Endothelial cell of umbilical vein (primary cell): ENCODE results near the gene PKNOX2. TPM values are rescaled to one million over a fixed set of nuclear protein-coding genes. Genes with fewer than 3 reads are reported as not detected.

Experiments used
- BruUV-seq: library from RNA; stranded (reverse); fragments of 400-500 nt; replicated peaks from 2 replicates; lab custom pipeline; 2021; lab: Mats Ljungman, UMichigan
- CTCF ChIA-PET: fragments of 300-600, 350-600 bp; sonication (Branson Sonifier 250); formaldehyde crosslinking; loops from one replicate; lab custom pipeline; 2021; ENCODE audit warnings: antibody characterized with exemption, inconsistent platforms; lab: Charles Lee
- POLR2A ChIA-PET: fragments of 300-600, 350-600 bp; sonication (Branson Sonifier 250); formaldehyde crosslinking; loops from one replicate; lab custom pipeline; 2021; ENCODE audit warnings: antibody characterized with exemption, inconsistent platforms; lab: Charles Lee
- DNase-seq: peaks from one replicate; pipeline ENCODE4 v3.0.0-alpha.2; 2011; ENCODE audit warnings: low read depth, low spot score
- FAIRE-seq: peaks from 2 replicates; lab custom pipeline; 2011; peaks lifted over from hg19 to GRCh38; lab: Jason Lieb, UNC
- H2AFZ ChIP-seq: 2 replicates; pipeline ENCODE4 v1.6.0; 2012; ENCODE audit warnings: low read depth, low read length, control low read depth, inconsistent platforms
- H3K27ac ChIP-seq: 2 replicates; pipeline ENCODE4 v1.5.1; 2011; ENCODE audit warnings: low read depth, mild to moderate bottlenecking, control low read depth, low read length, moderate library complexity; ENCODE audit not compliant: insufficient read depth
- H3K27me3 ChIP-seq, 2 experiments: 2 replicates each; pipeline versions ENCODE4 v1.6.0 to v1.6.1; 2011; ENCODE audit warnings: low read length in 2 of 2, mixed read lengths in 1 of 2; ENCODE audit not compliant: control insufficient read depth in 2 of 2, insufficient read depth in 2 of 2
- H3K36me3 ChIP-seq, 2 experiments: 2 replicates in 1 of 2; 3 replicates in 1 of 2; pipeline ENCODE4 v1.5.1; 2011; ENCODE audit warnings: low read length in 2 of 2, mild to moderate bottlenecking in 1 of 2, moderate library complexity in 1 of 2; ENCODE audit not compliant: control insufficient read depth in 2 of 2, insufficient read depth in 2 of 2; ENCODE audit errors: extremely low read depth in 1 of 2
- H3K4me1 ChIP-seq: 3 replicates; pipeline ENCODE4 v1.5.1; 2011; ENCODE audit warnings: mild to moderate bottlenecking, low read length; ENCODE audit not compliant: control insufficient read depth, insufficient read depth; ENCODE audit errors: extremely low read depth
- H3K4me2 ChIP-seq: 2 replicates; pipeline ENCODE4 v1.6.1; 2011; ENCODE audit warnings: low read length, control low read depth, mixed read lengths; ENCODE audit not compliant: insufficient read depth
- H3K4me3 ChIP-seq, 3 experiments: fragments of 200-600 bp in 1 of 3; sonication (generic), shearing (Covaris generic) in 1 of 3; replicated peaks in 1 of 3; 2 replicates each; pipeline ENCODE4 v1.5.1; 2011 to 2016; ENCODE audit warnings: control low read depth in 3 of 3, low read length in 3 of 3, mild to moderate bottlenecking in 2 of 3, inconsistent platforms in 1 of 3, low read depth in 1 of 3, moderate library complexity in 1 of 3; ENCODE audit not compliant: insufficient read depth in 1 of 3
- H3K79me2 ChIP-seq: 2 replicates; pipeline ENCODE4 v1.6.0; 2012; ENCODE audit warnings: low read length, inconsistent platforms; ENCODE audit not compliant: control insufficient read depth, insufficient read depth
- H3K9ac ChIP-seq: replicated peaks from 2 replicates; pipeline ENCODE3; 2011; ENCODE audit warnings: low read length, control low read depth; ENCODE audit not compliant: insufficient read depth; ENCODE audit errors: extremely low read depth
- H3K9me1 ChIP-seq: replicated peaks from 3 replicates; pipeline ENCODE4 v1.6.0; 2011; ENCODE audit warnings: mild to moderate bottlenecking, low read length; ENCODE audit not compliant: control insufficient read depth, insufficient read depth; ENCODE audit errors: extremely low read depth
- H3K9me3 ChIP-seq: replicated peaks from 2 replicates; pipeline ENCODE4 v1.5.1; 2012; ENCODE audit warnings: low read length, inconsistent platforms; ENCODE audit not compliant: control insufficient read depth, insufficient read depth
- H4K20me1 ChIP-seq: replicated peaks from 2 replicates; pipeline ENCODE3; 2011; ENCODE audit warnings: mild to moderate bottlenecking, low read length; ENCODE audit not compliant: control insufficient read depth, insufficient read depth; ENCODE audit errors: extremely low read depth
- CTCF ChIP-seq, 2 donors: IDR thresholded peaks; 1 replicate in 1 of 2; 2 replicates in 1 of 2; pipeline ENCODE4 v1.5.1; 2011; ENCODE audit warnings: low read length in 2 of 2, mild to moderate bottlenecking in 2 of 2, moderate library complexity in 2 of 2, control low read depth in 1 of 2, inconsistent platforms in 1 of 2, low read depth in 1 of 2; ENCODE audit not compliant: insufficient read depth in 1 of 2; ENCODE audit errors: extremely low read depth in 1 of 2
- EZH2 ChIP-seq: IDR thresholded peaks from 2 replicates; pipeline ENCODE4 v1.6.1; 2012; ENCODE audit warnings: borderline replicate concordance, low read depth, mild to moderate bottlenecking, moderate library complexity, low read length, inconsistent platforms; ENCODE audit not compliant: severe bottlenecking
- FOS ChIP-seq: IDR thresholded peaks from 2 replicates; pipeline ENCODE4 v1.6.1; 2011; ENCODE audit warnings: mild to moderate bottlenecking, low read length, moderate library complexity, borderline replicate concordance; ENCODE audit not compliant: insufficient read depth
- GATA2 ChIP-seq: IDR thresholded peaks from 2 replicates; pipeline ENCODE4 v1.7.0; 2011; ENCODE audit warnings: low read depth, mild to moderate bottlenecking, moderate library complexity, mixed read lengths, low read length; ENCODE audit not compliant: insufficient read length, insufficient read depth
- JUN ChIP-seq: IDR thresholded peaks from 2 replicates; pipeline ENCODE4 v1.6.1; 2011; ENCODE audit warnings: borderline replicate concordance, low read depth; ENCODE audit not compliant: insufficient read length, insufficient read depth
- MAX ChIP-seq: IDR thresholded peaks from 2 replicates; pipeline ENCODE4 v1.6.1; 2011; ENCODE audit not compliant: insufficient read depth, insufficient read length
- MYC ChIP-seq: IDR thresholded peaks from one replicate; pipeline ENCODE4 v1.6.1; 2011; ENCODE audit warnings: mild to moderate bottlenecking, low read depth, low read length
- POLR2A ChIP-seq: IDR thresholded peaks from 2 replicates; pipeline ENCODE4 v1.6.1; 2012; ENCODE audit warnings: low read depth, mild to moderate bottlenecking, control low read depth, low read length
- POLR2AphosphoS5 ChIP-seq: IDR thresholded peaks from 2 replicates; pipeline ENCODE4 v1.6.1; 2012; ENCODE audit warnings: low read depth, mild to moderate bottlenecking, control low read depth, low read length, moderate library complexity; ENCODE audit not compliant: insufficient read depth
- dilution Hi-C: fragments of 300-500 bp; cut with MboI; formaldehyde crosslinking; loops from one replicate; pipeline ENCODE4 v1.15.0; 2019; ENCODE audit warnings: low sequenced_read_pairs; ENCODE audit not compliant: extremely low pct_ligation_motif_present
- intact Hi-C: fragments of 100-400 bp; cut with micrococcal nuclease; formaldehyde crosslinking; loops from one replicate; pipeline ENCODE4 v1.10.0; 2022
- polyA plus RNA-seq, 4 experiments: library from polyadenylated mRNA; depleted of rRNA in 3 of 4; stranded (reverse) in 3 of 4; unstranded in 1 of 4; fragments of >200 nt; gene quantifications; 2 replicates each; pipeline versions ENCODE4 v1.2.1 to v1.2.3, GENCODE V29; 2011 to 2012; ENCODE audit warnings: missing spikeins in 1 of 4
- total RNA-seq: library from RNA; stranded (reverse); gene quantifications from 2 replicates; pipeline ENCODE4 v1.2.3, GENCODE V29; 2021

PKNOX2 gene
- total and polyA plus RNA-seq, 2 donors (not counting 3 experiments of a cell fraction or from before 2014, with no cell fraction given): 0.11 to 0.91 TPM

GRCh38 chr11:125287491-125288210, 123.1 kb downstream of the PKNOX2 start:
- no TSS peak for BruUV-seq
- Histone ChIP-seq H4K20me1 (no peaks in the 10 kb centered on the region), H3K4me2 (no peak overlapping the region), H3K9me3 (no peaks in the 10 kb centered on the region), H3K4me3 (no peak overlapping the region), H3K4me1 (peaks cover 5% of the 10 kb centered on the region), H3K9me1 (no peaks in the 10 kb centered on the region), H3K79me2 (no peaks in the 10 kb centered on the region), H3K36me3 (no peaks in the 10 kb centered on the region), H3K9ac (no peak overlapping the region), H3K27ac (no peak overlapping the region), H2AFZ (peak overlapping the region; percentile 93), H3K27me3 (peaks cover 0 to 3% of the 10 kb centered on the region in 2 experiments)
- DNase-seq (peak; percentile 38), FAIRE-seq (peak; percentile 67)
- POLR2A ChIA-PET: no interaction called here
- TF ChIP-seq MAX (no peak), FOS (no peak), GATA2 (no peak), JUN (no peak), MYC (no peak), CTCF (IDR thresholded peaks at IDR 0.05; ENCODE audit: extremely low read depth in 1 of 2, insufficient read depth in 1 of 2, low read depth in 1 of 2, low read length in 2 of 2) (no peak), POLR2AphosphoS5 (no peak), POLR2A (no peak), EZH2 (no peak)
- CTCF ChIA-PET: interaction anchor here (1.1 to 2.0 kb wide), 3 partner anchors 9 to 148 kb away, joined by 3 to 12 read pairs (median 4); no protein-coding TSS in a partner anchor
- dilution Hi-C loops (no loop called here), intact Hi-C loops (no loop called here)
